ENCODE measurements around the gene HGFAC. TPM values are rescaled to one million over a fixed set of nuclear protein-coding genes. Genes with fewer than 3 reads are reported as not detected.

HGFAC gene
- total and polyA plus RNA-seq, 2 of the 13 experiments (the other 11 are each of a cell fraction or from before 2014, with no cell fraction given), result 8.5 to 63.6 TPM

DNA sequence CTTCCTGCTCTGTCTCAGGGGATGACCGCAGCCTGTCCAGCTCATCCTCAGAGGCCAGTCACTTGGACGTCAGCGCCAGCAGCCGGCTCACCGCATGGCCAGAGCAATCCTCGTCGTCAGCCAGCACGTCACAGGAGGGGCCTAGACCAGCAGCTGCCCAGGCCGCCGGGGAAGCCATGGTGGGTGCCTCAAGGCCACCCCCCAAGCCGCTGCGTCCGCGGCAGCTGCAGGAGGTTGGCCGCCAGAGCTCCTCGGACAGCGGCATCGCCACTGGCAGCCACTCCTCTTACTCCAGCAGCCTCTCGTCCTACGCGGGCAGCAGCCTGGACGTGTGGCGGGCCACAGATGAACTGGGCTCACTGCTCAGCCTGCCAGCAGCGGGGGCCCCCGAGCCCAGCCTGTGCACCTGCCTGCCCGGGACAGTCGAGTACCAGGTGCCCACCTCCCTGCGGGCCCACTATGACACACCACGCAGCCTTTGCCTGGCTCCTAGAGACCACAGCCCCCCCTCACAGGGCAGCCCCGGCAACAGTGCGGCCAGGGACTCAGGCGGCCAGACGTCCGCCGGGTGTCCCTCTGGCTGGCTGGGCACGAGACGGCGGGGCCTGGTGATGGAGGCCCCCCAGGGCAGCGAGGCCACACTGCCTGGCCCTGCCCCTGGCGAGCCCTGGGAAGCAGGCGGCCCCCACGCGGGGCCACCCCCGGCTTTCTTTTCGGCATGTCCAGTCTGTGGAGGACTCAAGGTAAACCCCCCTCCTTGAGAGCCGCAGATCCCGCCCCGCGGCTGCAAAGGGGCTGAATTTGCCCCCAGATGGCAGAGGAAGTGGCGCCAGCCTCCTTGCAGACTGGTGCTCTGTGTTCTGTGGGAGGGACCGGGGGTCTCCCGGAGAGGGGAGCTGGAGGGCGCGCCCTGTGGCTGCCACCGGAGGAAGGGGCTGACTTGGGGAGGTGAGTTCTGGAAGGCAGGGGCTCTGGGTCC is 51.3 kb downstream of the HGFAC start:
- H3K4me3 ChIP-seq (replicated peaks in 1 of 3; ENCODE audit: insufficient read depth in 1 of 3, low read depth in 2 of 3, low read length in 3 of 3), result no peak overlapping the region
- no peak overlapping the region for H3K9ac ChIP-seq (ENCODE audit: insufficient read depth, low read depth, low read length)
- H3K4me2 ChIP-seq (ENCODE audit: low read depth, low read length), result no peak overlapping the region
- FAIRE-seq (no peak), ATAC-seq (no peak), DNase-seq (ENCODE audit: low spot score) (no peak)
- in situ Hi-C loops (cut with HindIII; ENCODE audit: extremely low pct_ligation_motif_present, low pct_unique_long_range_greater_than_20kb), result no loop called here
- peaks cover 1% of the 10 kb centered on the region; the same call in 1 of the 2 replicates for H4K20me1 ChIP-seq (ENCODE audit: insufficient read depth, low read length)
- H3K4me1 ChIP-seq (ENCODE audit: insufficient read depth, low read length), result peaks cover 28% of the 10 kb centered on the region
- POLR2A ChIA-PET, result no interaction called here
- no peak overlapping the region for H2AFZ ChIP-seq (ENCODE audit: low read length)
- no peak overlapping the region for H3K27ac ChIP-seq (ENCODE audit: extremely low read length, insufficient read depth, low read length)
- TF ChIP-seq AGO1 (IDR thresholded peaks at IDR 0.05; ENCODE audit: low read depth, low read length, poor library complexity, severe bottlenecking) (peak; percentile 31), ZNF17 (CRISPR knock-in tag; IDR thresholded peaks at IDR 0.05) (0 out of 2 replicates have a peak, but pooled peaks have one; percentile 40), KMT2B (CRISPR knock-in tag; IDR thresholded peaks at IDR 0.05) (no peak), ZNF335 (CRISPR knock-in tag; IDR thresholded peaks at IDR 0.05) (no peak), ZNF891 (CRISPR knock-in tag; IDR thresholded peaks at IDR 0.05) (no peak), SIN3B (IDR thresholded peaks at IDR 0.05; ENCODE audit: low read length) (no peak)
- H3K79me2 ChIP-seq (ENCODE audit: insufficient read depth, low read length), result no peaks in the 10 kb centered on the region
- peaks cover 18 to 74% of the 10 kb centered on the region in 2 experiments for H3K27me3 ChIP-seq (ENCODE audit: control insufficient read depth in 1 of 2, insufficient read depth in 2 of 2, low read length in 2 of 2)
- H3K9me3 ChIP-seq (ENCODE audit: low read length), result no peaks in the 10 kb centered on the region
- intact Hi-C loops (cut with micrococcal nuclease; ENCODE audit: unreplicated experiment), result no loop called here
- BruUV-seq (replicated peaks), result no TSS peak
- CTCF ChIA-PET (ENCODE audit: low intra/inter-chr PET ratio, low total read pairs), result no interaction called here
- 76% methylated on average over 15 of the region's 55 CpGs for WGBS (ENCODE audit: low lambda C conversion rate)
- no peaks in the 10 kb centered on the region for H3K36me3 ChIP-seq (replicated peaks in 1 of 2; ENCODE audit: control insufficient read depth in 1 of 2, insufficient read depth in 2 of 2, low read length in 2 of 2)

Measured in HepG2 (cell line).